SK-N-MC (cell line): ENCODE results near the gene PBX1.

Experiments used
- DNase-seq: peaks from one replicate; pipeline ENCODE4 v3.0.0-alpha.2; 2011; ENCODE audit warnings: low read depth, low spot score
- H3K27ac ChIP-seq: fragments of 200-600 bp; sonication (generic); 2 replicates; pipeline ENCODE4 v1.5.1; 2016; ENCODE audit warnings: mixed run types
- H3K36me3 ChIP-seq: fragments of 200-600 bp; sonication (generic); 2 replicates; pipeline ENCODE4 v1.6.1; 2017; ENCODE audit warnings: antibody characterized with exemption, low read length, mixed read lengths; ENCODE audit not compliant: insufficient read depth
- H3K4me3 ChIP-seq: fragments of 200-600 bp; sonication (generic); 2 replicates; pipeline ENCODE4 v1.5.1; 2016
- H3K9ac ChIP-seq: fragments of 200-600 bp; sonication (generic); 2 replicates; pipeline ENCODE4 v1.8.0; 2017; ENCODE audit warnings: mixed run types, mixed read lengths; ENCODE audit not compliant: insufficient read length
- H3K9me3 ChIP-seq: fragments of 200-600 bp; sonication (generic); 2 replicates; pipeline ENCODE4 v1.6.1; 2017; ENCODE audit warnings: low read depth, mild to moderate bottlenecking, antibody characterized with exemption, low read length, moderate library complexity, mixed read lengths
- EZH2 ChIP-seq: fragments of 200-600 bp; sonication (generic); IDR thresholded peaks from one replicate; pipeline ENCODE4 v1.6.1; 2017; ENCODE audit warnings: antibody characterized with exemption
- FOXP2 ChIP-seq: optimal IDR thresholded peaks from 2 replicates; pipeline ENCODE3; 2011; ENCODE audit warnings: mild to moderate bottlenecking, moderate library complexity; ENCODE audit not compliant: insufficient read depth; ENCODE audit errors: extremely low read length, control extremely low read depth
- POLR2AphosphoS5 ChIP-seq: IDR thresholded peaks from 2 replicates; pipeline ENCODE4 v1.6.1; 2012; ENCODE audit warnings: mild to moderate bottlenecking, low read depth, low read length, borderline replicate concordance

Gene PBX1

DNA sequence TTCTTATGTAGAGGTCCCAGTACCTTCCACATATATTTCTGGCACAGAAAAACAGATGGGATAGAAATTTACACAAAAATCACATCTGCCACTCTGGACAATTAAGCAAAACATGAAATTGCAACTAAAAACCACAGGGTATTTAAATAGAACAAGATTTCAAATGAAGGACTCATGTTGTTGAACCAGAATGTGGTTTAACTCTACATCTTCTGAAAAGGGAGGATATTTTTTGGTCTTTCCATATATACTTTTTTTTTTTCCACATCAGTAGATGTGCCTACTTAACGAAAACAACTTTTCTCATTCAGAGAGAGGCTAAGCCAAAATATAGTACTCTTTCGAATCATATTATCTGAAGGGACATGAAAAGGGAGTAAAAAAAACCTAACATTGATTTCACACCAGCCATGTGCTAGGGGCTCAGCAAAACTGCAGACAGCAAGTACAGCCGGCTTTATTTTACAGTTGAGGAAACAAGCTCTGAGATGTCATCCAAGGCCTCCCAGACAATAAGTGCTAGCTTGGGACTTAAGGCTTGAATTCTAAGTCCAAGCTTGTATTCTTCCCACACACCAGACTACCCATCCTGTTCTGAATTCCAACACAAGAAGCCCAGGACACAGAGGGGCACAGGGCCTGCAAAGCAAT lies 208.9 kb downstream of the PBX1 start:
- no peak overlapping the region for H3K4me3 ChIP-seq
- H3K9me3 ChIP-seq = no peaks in the 10 kb centered on the region
- H3K36me3 ChIP-seq = no peaks in the 10 kb centered on the region
- DNase-seq = no peak
- H3K9ac ChIP-seq = no peak overlapping the region
- H3K27ac ChIP-seq = peak overlapping the region; percentile 48
- TF ChIP-seq POLR2AphosphoS5 = no peak
- TF ChIP-seq FOXP2 = no peak

DNA sequence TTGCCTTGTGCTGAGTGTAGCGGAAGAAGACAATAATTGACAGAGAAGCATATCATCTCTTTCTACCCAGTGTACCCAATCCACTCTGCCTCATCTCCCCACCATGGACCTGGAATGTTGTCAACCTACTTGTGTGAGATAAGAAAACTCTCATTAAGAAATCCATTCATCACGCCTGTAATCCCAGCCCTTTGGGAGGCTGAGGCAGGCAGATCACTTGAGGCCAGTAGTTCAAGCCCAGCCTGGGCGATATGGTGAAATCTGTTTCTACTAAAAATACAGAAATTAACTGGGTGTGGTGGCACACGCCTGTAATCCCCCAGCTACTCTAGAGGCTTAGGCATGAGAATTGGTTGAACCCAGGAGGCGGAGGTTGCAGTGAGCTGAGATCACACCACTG lies 209.6 kb downstream of the PBX1 start:
- no peak overlapping the region for H3K9ac ChIP-seq
- no peak overlapping the region for H3K4me3 ChIP-seq
- no peak overlapping the region for H3K27ac ChIP-seq
- TF ChIP-seq FOXP2 (no peak), POLR2AphosphoS5 (no peak), EZH2 (no peak)
- H3K36me3 ChIP-seq = no peaks in the 10 kb centered on the region
- no peak for DNase-seq
- no peaks in the 10 kb centered on the region for H3K9me3 ChIP-seq

DNA sequence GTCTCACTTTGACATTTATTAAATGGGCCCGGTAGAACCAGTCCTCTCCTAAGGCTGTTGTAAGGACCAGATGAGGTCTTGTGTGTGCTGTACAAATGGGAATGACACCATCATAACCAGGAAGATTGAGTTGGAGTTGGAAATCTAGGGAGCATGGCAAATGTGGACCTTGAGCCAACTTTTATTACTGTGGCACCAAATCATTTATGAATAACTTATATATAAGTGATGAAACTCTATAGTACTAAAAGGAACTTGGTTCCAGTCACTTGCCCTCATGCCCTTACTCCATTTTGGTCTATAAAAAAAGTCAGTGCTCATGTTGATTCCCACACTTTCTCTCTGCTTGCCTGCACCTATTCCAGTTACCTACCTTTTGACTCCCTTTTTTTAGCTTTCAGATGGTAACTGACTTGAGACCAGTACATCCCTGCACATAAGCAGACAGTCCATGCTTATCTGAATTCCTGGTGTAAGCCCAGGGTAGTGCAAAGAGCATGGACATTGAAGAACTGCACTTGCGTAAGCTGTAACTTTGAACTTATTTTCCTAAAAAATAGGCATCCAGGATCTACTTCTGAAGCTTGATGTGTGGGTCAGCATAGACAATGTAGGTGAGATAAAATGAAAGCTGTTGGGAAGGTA lies 210.6 kb downstream of the PBX1 start:
- Histone ChIP-seq H3K36me3 (no peaks in the 10 kb centered on the region), H3K9ac (no peak overlapping the region), H3K9me3 (no peaks in the 10 kb centered on the region), H3K4me3 (no peak overlapping the region), H3K27ac (no peak overlapping the region)
- TF ChIP-seq EZH2 = no peak
- TF ChIP-seq POLR2AphosphoS5 = no peak
- no peak for TF ChIP-seq FOXP2
- no peak for DNase-seq

DNA sequence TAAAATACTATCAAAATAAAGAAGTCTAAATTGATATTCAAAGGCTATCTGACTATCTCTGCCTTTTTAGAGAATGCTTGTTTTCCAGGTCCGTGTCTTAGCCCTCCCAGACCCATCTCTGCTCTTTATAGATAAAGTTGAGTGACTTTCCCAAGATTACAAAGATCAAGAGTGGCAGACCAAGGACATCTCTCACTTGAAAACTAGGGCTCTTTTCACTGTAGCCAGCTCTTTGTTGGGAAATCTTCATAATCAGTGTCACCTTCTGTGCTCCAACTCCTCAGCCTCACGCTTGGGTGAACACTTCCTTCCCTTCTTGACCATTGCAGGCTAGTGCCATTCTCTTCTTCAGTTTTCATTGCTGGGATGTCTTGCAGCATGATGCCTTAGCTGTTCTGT lies 211.1 kb downstream of the PBX1 start:
- H3K9ac ChIP-seq = no peak overlapping the region
- no peaks in the 10 kb centered on the region for H3K36me3 ChIP-seq
- no peak overlapping the region for H3K4me3 ChIP-seq
- no peaks in the 10 kb centered on the region for H3K9me3 ChIP-seq
- no peak overlapping the region for H3K27ac ChIP-seq
- no peak for DNase-seq
- TF ChIP-seq POLR2AphosphoS5 = no peak
- TF ChIP-seq EZH2 = no peak
- TF ChIP-seq FOXP2 = no peak

DNA sequence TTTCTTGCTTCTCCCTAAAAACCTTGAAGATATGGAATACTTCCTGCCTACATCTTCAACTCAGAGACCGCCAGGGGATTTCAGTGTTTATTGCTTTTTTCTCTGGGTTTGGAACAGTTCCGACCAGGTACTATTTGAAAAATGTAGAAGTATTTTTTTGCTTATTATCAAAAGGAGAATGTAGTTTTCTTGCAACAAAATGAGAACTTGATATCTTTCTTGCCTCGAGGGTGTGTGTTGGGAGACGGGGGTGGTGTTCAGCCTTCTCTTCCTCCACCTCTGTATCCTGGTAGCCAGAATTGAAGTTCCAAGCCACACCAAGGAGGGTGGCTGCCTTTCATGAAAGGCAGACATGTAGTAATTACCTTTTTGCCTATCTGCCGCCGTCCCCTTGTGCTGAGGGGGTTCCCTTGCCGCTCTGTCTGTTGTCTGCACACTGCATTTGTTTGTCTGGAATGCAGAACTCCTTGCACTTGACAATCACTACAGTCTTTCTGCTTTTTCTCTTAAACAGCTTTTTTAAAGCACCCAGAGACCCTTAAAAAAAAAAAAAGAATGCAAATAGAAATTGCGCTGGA lies 212.1 kb downstream of the PBX1 start:
- Histone ChIP-seq H3K27ac (peak overlapping the region; percentile 92), H3K9me3 (no peaks in the 10 kb centered on the region), H3K36me3 (no peaks in the 10 kb centered on the region), H3K4me3 (peak overlapping the region; percentile 54), H3K9ac (peak overlapping the region; percentile 59)
- no peak for DNase-seq
- TF ChIP-seq POLR2AphosphoS5 (no peak), EZH2 (no peak), FOXP2 (no peak)

DNA sequence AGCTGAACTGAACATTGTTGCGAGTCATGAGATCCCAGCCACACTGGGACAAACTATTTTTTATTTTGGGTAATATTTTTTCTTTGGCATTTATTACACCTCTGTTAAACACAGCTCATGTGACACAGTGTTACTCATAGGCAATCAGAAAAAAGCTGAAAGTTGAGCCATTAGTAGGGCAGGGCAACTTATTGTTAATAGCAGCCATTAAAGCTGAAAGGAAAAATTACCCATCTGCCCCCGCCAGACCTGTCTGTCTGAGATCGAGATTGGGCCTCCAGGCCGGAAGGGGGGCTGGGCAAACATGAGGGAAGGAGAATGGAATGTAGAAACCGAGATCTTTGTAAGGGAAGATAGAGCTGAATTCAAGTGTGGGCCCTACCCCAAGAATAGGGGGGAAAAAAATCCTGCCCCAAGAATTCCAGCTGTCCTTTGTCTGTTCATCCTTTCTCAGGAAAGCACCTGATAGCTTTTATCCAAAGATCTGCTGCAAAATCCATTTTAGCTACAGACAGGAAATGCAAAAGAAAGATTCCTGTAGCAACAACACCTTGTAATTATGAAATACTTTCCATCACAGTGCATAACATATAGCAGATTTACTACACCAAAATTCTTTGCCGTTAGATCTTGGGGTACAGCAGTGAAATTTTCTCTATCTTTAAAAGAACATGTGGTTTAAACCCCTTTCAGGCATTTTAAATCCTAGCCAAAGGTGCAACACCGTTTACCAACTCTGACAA lies 212.8 kb downstream of the PBX1 start:
- Histone ChIP-seq H3K9ac (peak overlapping the region; percentile 59), H3K9me3 (no peaks in the 10 kb centered on the region), H3K4me3 (peak overlapping the region; percentile 54), H3K27ac (peak overlapping the region; percentile 92), H3K36me3 (no peaks in the 10 kb centered on the region)
- no peak for DNase-seq
- TF ChIP-seq EZH2 (no peak), FOXP2 (no peak), POLR2AphosphoS5 (no peak)

DNA sequence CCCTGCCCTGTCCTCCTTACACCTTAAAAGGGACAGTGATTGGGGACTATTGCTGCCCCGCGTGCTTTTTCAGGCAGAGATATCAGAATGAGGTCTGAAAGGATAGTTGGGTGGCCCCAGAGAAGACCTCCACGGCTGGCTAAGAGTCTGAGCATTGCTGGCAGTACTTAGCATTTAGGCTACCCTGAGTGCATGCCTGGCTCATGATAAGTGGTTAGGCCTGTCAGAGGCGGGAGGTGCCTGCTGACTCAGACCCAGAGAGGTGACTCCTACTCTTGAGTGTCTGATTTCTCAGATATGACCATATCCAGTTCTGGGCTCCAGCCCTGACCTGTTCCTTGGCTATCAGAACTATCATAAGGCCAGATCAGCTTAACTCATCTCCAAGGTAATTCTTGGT lies 213.7 kb downstream of the PBX1 start:
- Histone ChIP-seq H3K4me3 (no peak overlapping the region), H3K9ac (no peak overlapping the region), H3K27ac (peak overlapping the region; percentile 92), H3K36me3 (no peaks in the 10 kb centered on the region), H3K9me3 (no peaks in the 10 kb centered on the region)
- TF ChIP-seq FOXP2 (no peak), EZH2 (no peak), POLR2AphosphoS5 (no peak)
- no peak for DNase-seq

DNA sequence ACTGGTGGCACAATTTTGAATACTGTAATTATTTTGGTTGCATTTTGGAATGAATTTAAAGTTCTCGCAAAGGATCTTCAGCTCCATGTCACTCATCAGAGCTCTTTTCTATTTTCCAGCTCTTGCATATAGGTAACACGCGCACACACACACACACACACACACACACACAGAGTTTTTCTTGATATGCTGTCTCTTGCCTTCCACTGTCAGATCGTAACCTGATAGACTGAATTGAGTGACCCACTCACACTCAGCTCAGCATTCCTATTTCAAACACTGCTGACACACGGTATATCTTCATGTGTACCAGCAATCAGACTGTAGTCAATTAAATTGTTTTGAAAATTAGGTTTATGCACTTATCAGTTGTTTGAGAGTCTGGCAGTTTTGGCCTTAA lies 214.1 kb downstream of the PBX1 start:
- Histone ChIP-seq H3K36me3 (no peaks in the 10 kb centered on the region), H3K4me3 (no peak overlapping the region), H3K9ac (no peak overlapping the region), H3K27ac (peak overlapping the region; percentile 92), H3K9me3 (no peaks in the 10 kb centered on the region)
- TF ChIP-seq FOXP2 (no peak), POLR2AphosphoS5 (no peak), EZH2 (no peak)
- DNase-seq = no peak

DNA sequence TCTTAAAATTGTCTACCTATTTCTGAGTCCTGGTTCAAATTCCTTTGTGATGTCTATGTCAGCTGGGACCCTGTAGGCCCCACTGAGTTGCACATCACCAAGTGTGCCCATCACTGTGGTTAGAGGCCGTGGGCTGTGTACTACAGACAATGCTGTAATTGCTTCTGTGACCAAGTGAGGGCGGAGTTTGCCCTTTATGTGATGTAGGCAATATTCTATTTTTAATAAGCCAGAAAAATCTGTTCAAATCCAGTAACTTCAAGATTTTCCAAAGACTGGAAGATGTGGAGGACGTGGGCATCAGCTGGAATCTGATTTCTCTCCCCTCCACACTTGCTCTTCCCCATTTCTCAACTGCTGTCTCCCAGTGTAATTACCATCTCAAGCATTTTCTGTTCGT lies 215.4 kb downstream of the PBX1 start:
- Histone ChIP-seq H3K36me3 (no peaks in the 10 kb centered on the region), H3K9me3 (no peaks in the 10 kb centered on the region), H3K27ac (no peak overlapping the region; the same call in 1 of the 2 replicates), H3K9ac (no peak overlapping the region), H3K4me3 (no peak overlapping the region)
- TF ChIP-seq FOXP2 = no peak
- TF ChIP-seq POLR2AphosphoS5 = no peak
- TF ChIP-seq EZH2 = no peak
- no peak for DNase-seq
